Erythroblast (primary cell): ENCODE results near the gene GATA5.

Experiments used
- GATA1 ChIP-seq: IDR thresholded peaks from 2 replicates; pipeline ENCODE4 v1.6.1; 2011; ENCODE audit warnings: low read depth, mild to moderate bottlenecking, control low read depth, low read length, moderate library complexity
- POLR2A ChIP-seq: IDR thresholded peaks from 2 replicates; pipeline ENCODE4 v1.6.1; 2011; ENCODE audit warnings: mild to moderate bottlenecking, low read length

DNA sequence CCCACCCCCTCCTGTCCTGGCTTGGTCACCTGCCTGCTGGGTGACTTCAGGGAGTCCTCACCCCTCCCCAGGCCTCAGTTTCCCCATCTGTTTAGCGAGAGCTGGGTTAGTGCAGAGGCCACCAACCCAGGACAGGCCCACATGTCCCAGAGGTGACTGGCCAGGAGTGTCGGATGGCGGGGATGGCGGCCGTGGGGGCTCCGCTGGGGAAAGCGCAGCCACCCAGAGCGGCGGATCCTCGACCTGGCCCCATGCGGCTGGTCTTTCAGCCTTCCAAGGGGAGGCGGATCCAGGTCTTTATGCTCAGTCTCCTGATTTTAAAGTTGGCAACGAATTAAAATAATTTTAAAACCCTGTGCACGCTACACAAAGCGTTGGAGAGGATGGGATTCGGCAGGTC is 31.0 kb upstream of the GATA5 start:
- TF ChIP-seq POLR2A: no peak
- no peak for TF ChIP-seq GATA1
